Ammon's horn (tissue), 1 donor: Measurements from ENCODE around the gene MAGEH1.
"Not testable (repeated sequence)": the region's sequence is repeated elsewhere in the genome, so short reads cannot be mapped to it uniquely, and the experiment has no call there.

Source experiments
- DNase-seq: peaks from one replicate; pipeline ENCODE4 v3.0.0-alpha.2; 2016; ENCODE audit warnings: low spot score

Gene MAGEH1, protein sequence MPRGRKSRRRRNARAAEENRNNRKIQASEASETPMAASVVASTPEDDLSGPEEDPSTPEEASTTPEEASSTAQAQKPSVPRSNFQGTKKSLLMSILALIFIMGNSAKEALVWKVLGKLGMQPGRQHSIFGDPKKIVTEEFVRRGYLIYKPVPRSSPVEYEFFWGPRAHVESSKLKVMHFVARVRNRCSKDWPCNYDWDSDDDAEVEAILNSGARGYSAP

DNA sequence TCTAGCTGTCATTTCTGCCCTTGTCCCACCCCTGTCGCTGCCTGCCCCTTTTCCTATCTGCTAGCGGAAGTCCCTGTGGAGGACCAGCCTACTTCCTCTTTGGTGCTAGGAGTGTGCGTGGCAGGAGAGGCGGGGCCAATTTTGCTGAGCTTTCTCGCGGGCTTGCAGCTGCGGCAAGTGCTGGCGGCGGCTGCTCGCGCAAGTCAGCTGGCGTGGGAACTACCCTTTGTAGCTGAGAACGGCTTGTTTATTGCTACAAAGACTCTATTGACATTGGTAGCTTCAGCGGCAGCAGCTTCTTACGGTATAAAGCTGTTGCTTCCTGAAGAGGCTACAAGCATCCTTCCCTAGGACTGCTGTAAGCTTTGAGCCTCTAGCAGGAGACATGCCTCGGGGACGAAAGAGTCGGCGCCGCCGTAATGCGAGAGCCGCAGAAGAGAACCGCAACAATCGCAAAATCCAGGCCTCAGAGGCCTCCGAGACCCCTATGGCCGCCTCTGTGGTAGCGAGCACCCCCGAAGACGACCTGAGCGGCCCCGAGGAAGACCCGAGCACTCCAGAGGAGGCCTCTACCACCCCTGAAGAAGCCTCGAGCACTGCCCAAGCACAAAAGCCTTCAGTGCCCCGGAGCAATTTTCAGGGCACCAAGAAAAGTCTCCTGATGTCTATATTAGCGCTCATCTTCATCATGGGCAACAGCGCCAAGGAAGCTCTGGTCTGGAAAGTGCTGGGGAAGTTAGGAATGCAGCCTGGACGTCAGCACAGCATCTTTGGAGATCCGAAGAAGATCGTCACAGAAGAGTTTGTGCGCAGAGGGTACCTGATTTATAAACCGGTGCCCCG lies at the start of gene MAGEH1:
TSS of gene MAGEH1 (plus strand) at position 138 of the 843 bp plus-strand sequence. CDS start at position 386, 248 bp downstream.
- peak; percentile 96 for DNase-seq

DNA sequence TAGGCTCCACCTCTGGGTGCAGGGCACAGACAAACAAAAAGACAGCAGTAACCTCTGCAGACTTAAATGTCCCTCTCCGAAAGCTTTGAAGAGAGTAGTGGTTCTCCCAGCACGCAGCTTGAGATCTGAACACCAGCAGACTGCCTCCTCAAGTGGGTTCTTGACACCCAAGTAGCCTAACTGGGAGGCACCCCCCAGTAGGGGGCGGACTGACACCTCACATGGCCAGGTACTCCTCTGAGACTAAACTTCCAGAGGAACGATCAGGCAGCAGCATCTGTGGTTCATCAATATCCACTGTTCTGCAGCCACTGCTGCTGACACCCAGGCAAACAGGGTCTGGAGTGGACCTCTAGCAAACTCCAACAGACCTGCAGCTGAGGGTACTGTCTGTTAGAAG lies 24.8 kb upstream of the MAGEH1 start:
- DNase-seq: not testable (repeated sequence)

DNA sequence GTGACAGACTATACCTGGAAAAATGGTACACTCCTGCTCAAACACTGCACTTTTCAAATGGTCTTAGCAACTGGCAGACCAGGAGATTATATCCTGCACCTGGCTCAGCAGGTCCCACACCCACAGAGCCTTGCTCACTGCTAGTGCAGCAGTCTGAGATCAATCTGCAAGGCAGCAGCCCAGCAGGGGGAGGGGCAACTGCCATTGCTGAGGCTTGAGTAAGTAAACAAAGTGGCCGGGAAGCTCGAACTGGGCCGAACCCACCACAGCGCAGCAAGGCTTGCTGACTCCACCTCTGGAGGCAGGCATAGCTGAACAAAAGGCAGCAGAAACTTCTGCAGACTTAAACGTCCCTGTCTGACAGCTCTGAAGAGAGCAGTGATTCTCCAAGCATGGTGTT lies 8.5 kb upstream of the MAGEH1 start:
- DNase-seq: not testable (repeated sequence)

DNA sequence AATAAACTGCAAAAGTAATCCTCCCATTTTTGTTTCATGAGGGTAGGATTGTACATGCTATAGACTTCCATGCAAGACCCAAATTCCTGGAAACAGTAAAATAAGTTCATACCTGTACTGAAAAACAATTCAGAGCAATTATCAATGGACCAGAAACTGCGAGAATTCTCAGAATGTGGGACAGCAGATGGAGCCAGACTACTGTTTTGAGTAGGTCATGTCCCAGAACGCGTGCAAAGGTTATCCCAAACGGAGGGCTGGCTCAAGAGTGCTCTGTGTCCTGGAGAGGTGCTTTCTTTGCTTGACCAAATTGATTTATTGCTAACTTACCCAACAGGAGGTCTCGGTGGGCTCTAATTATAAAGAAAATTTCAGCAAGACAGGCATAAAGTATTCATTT lies 1.7 kb upstream of the MAGEH1 start:
- peak; percentile 4 for DNase-seq

DNA sequence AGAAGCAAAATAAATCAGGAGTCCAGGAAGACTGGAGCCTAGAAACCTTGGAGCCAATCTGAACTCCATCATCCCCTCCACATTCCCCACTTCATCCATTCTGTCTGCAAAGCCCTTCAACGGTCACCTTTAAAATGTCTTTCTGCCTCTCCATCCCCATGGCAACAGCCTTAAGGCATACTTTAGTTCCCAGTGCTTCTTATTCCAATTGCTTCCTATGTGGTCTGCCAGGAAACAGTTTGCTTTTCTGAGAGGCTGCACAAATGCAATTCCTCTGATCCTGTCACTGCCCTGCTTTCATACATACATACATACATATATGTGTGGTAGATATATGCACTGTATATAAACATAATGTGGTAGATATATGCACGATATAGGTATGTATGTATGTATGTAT lies 786 bp upstream of the MAGEH1 start:
- peak; percentile 2 for DNase-seq

DNA sequence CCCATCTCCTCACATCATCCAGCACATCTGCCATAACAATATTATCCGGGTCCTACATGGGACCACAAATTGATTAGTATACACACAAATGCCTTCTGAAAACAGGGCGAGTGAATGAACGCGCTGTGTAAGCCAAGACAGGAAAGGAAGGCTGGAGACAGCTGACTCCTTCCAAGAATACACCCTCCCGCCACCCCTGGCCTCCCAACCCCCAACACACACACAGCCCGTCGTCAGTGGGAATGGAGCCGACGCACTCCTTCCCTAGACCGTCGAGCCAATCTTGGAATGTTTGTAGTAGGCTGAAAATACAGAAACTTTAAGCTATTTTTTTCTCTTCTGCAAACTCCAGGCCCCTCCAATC lies 319 bp upstream of the MAGEH1 start:
- DNase-seq: no peak

DNA sequence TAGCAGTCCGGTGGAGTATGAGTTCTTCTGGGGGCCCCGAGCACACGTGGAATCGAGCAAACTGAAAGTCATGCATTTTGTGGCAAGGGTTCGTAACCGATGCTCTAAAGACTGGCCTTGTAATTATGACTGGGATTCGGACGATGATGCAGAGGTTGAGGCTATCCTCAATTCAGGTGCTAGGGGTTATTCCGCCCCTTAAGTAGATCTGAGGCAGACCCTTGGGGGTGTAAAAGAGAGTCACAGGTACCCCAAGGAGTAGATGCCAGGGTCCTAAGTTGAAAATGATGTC lies 852 bp downstream of the MAGEH1 start:
- DNase-seq: no peak

DNA sequence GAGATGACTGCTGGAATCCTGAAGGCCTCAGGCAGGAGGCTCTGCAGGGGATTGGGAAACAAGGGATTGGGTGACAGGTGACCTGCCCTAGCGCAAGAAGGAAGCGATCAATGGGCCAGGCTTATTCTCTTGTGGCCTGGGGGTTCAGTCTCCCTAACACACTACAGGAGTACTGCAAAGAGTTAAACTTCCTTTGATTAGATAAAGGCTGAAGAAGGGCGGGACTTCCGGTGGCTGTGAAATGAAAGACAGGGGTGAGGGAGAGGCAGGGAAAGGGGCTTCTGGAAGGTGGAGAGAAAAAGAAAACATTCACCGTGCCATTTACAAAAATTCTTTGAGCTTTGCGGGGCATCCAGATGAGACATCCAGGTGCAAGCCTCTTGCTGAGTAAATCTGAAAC lies 3.8 kb downstream of the MAGEH1 start:
- DNase-seq: not testable (repeated sequence)

DNA sequence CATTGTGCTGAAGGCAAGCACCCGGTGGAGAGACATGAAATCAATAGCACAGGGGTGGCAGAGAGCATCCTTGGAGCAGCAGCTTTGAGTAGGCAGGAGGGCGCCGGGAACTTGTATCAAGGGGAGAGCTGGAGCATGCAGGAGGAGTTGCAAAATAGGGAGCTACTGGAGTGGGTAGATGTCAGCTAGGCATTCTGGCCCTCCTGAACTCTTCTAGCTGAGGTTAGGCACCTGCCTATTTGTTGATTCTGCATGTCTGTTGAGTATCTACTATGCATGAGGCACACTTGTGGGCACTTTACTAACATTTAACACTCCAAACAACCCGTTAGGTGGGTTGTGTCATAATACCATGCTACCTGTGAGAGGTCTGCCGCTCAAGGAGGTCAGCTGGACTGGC lies 7.5 kb downstream of the MAGEH1 start:
- not testable (repeated sequence) for DNase-seq

DNA sequence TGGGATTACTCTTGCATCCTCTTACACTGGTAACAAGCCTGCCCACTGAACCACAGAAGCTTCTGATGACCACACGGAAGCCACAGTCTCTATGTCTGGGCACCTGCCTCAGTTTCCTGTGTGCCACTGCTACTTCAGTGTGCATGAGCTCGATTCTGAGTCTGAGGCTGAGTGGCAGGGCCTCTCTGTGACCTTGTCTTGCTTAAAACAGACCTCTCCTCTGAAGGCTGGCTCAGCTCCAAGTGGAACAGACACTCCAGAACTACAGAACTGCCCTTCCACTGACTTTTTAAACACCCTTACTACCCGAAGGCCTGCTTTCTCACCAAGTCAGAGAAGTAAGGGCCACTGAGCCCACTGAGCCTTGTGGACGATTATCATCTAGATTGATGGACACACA lies 8.0 kb downstream of the MAGEH1 start:
- not testable (repeated sequence) for DNase-seq

DNA sequence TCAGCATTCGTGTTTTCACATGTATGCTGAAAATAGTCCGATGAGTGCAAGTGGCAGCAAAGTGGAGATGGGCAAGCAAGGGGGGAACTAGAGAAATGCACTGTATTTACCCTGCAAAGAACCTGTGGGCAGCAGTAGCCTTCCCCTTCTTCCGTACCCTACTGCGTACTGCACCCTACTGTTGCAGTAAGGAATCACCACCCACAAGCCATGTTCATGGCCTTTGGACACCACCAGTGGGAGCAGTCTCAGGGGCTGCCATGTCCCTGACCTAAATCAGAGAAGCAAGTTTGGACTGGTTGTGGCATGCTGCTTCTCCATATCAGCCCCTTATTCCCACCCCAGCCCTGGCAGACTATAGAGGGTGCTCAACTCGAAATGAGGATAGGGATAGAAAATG lies 12.1 kb downstream of the MAGEH1 start:
- not testable (repeated sequence) for DNase-seq

DNA sequence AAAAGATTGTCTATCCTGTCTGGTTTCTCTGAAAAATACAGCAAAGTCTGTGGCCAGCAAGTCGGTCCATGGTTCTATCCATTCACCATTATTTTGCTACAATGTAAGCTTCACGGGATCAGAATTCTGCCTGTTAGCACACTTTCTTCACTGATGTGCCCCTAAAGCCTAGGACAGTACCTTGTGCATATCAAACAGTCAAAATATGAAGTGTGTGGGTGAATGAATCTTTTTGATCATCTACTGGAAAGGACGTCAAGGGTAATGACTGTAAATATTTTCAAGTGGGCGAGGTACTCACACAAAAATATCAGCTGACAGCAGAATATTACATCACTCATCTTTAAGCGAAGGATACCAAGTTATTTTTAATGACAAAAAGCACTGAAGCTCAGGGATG lies 13.2 kb downstream of the MAGEH1 start:
- DNase-seq: not testable (repeated sequence)

DNA sequence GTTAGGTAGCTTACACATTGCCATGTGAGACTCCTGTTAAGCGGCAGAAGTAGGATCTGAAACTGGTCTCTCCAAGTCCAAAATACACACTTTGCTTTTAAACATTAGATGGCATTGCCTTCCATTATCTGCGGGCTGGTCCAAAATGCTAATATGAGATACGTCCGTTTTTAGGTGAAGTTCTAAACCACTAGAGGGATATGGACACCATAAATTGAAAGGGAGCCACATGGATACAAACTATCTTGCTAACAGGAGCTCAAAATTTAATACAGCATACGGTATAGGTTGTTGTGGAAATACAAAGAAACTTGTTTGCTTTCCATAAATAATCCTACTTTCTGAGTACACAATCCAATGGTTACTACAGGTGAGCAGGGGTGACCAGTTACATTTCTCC lies 13.9 kb downstream of the MAGEH1 start:
- not testable (repeated sequence) for DNase-seq

DNA sequence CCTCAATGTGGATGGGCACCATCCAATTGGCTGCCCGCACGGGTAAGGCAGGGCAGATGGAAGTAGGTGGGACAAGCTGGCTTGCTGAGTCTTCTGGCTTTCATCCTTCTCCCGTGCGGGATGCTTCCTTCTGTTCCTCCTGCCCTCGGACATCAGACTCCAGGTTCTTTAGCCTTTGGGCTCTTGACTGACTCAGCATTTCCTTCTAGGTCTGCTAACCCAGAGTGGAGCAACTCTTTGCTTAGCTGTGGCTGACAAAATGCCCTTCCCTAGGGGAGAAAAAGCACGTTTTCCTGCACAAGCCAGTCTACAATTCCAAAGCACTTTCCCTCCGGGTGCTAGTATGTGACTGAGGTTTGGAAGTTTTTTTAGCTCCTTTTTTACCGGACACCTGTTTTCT lies 28.0 kb downstream of the MAGEH1 start:
- DNase-seq: not testable (repeated sequence)

DNA sequence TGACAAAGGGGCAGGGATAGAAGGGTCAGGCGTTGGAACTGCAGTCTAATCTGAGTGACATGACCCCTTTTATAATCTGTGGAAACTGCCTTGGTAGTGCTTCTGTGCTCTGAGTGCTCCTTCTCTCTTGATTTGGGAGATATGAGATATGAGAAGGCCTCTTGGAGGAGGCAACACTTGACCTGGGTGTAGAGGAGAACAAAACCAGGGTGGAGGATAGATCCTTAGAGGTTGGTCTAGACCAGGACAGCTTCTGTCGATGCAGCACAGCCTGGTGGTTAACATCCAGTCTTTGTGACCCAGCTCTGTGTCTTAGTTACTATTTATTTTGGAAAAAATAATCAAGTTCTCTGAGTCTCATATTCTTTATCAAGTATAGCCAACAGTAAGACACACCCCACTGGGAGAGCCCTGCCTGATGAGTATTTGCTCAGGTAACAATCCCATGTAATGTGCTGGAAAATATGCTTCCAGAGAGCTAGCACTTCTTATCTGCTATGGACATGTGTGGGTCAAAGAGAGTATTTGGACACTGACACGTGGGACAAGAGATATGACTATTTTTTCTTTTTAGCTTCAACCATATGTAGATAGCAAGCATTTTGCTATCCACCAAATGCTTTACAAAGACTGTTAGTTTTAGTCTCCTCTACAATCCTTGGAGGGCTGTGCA lies 28.6 kb downstream of the MAGEH1 start:
- no peak for DNase-seq

DNA sequence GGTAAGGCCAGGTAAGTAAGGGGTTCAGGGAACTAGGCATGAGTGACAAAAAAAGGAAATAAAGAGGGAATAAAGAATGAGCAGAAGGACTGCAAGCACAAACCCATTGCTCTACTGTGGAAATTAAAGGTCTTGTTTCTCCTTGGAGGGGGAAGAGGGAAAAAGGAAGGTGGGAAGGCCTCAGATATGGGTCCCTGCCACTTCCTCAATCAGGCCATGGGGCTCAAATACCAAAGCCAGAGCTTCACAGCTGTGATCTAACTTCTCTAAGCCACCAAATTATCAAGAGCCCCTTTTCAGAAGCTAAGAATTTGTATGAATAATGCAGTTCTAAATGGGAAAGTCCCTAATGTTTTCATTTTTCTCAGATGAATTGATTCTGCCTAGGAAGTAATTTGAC lies 33.0 kb downstream of the MAGEH1 start:
- DNase-seq: no peak

DNA sequence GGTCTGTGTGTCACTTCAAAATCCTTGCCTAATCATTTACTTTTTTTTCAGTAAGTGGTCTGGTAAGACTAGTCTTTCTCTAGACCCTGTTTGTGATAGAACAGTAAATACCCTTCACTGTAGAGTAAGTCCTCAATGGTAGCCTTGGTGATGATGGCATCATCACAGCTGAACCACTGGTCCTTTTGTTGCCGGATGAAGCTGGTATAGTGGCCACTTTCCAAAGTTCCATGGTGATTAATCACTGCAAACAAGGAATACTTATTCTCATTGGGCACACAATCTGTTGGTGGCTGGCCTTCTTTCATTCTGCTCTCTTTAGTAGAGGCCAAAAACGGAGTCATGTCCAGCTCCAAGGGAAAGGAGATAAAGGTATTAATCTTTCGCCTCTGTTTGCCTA lies 34.8 kb downstream of the MAGEH1 start:
- DNase-seq: peak; percentile 87

DNA sequence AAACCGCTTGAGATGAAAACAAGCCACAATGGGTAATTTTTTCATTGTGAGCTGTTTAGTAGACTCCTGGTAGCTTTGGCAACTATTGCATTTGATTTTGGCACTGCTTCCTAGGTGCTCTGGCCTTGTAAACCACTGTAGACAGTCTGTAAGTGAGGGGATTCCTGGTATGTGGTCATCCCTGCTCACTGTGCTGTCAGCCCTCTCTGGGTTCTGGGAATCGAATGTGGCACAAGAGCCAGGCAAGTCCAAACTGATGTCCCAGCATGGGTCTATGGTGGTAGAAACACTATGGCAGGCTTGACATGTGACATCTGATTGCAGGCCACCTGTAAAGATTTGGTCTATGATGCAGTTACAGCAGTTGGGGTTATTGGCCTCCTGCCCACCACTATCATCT lies 35.2 kb downstream of the MAGEH1 start:
- DNase-seq: peak; percentile 5

DNA sequence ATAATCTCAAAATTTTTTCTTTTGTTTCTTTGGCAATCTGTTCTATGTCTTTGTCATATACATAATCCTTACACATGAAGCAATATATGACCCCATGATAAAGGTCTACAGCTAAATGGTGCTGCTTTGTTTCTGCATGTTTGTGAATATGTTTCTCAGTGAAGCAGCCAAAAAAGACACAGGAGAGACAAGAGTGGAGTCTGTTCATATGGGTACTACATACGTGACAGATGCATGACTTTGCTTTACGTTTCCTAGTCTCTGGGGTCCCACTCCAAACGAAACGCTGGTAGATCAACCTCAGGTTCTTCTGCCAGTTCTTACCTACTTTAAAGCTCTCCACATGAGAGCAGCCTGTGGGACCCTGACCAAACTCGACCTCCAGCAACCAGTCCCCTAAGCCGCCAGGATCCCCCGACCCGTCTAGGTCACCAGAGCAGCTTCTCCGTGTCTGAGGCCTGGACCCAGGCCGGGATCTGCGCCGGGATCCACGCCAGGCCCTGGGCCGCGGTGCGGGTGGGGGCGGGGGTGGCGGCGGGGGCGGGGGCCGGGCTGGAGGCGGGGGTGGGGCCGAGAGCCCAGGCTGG lies 36.2 kb downstream of the MAGEH1 start:
- DNase-seq: no peak

DNA sequence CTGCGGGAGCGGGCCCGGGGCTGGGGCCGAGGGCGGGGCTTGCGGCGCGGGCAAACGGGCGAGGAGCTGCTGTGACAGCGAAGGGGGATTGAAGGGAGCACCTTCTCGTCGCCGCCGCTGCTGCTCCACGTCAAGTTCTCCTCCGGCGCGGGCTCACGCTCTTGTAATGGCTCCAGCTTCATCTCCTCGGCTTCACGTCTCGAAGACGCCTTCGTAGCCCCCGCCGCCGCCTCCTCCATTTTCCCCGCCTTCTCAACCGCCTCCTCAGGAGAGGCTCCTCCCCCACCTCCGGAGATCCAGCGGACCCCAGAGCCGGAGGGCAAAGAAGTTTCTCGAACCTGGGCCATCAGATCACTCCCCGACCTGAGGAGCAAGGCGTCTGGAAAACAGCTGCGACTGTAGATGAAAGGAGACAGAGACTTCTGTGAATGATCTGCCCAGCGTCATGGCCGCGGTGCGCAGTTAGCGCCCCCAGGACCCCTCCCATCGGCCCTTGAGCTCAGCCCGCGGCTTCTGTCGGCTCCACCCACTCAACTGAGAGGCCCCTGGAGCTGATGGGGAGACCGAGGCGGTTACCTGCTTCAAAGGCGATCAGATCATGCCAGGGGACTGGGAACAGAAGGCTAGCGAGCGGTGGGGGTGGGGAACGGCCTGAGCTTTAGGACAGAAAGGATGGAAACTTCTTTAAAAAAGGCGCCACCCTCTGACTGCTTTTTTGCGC lies 36.8 kb downstream of the MAGEH1 start:
- peak; percentile 76 for DNase-seq

DNA sequence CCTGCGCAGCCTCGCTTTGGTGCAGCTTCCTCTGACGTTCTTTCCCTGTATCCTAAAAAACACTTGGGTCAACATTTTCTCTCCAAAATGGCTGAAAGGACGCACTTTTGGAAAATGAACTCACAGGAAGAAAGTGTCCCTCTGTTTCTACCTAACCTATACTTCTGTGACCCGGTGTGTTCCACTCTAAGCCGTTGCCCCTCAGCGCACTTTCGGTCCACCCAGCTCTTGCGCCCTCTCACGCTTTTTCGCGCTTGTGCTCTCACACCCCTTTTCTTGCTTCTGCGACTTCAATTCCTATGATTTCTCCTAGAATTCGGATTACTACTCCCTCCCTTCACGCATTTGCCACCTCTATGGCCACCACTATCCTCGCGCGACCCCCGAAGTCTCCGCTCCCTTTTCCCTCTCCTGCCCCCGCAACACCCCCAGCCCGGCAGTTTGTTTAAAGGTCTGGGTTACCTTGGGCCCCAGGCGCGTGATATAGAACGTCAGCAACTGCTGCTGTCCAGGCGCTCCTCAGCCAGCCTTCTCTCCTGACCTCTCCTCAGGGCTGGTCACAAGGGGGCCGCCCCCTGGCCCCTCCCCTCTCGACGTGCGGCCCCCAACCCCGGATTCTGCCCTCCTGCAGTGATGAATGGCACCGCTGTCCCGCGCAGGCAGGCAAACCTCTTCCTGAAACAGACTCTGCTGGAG lies 37.5 kb downstream of the MAGEH1 start, which contains the start of gene USP51:
TSS of gene USP51 (minus strand) at position 535 of the 696 bp plus-strand sequence. CDS start 909 bp downstream, outside the sequence.
- peak; percentile 40 for DNase-seq
